Liver (tissue), 9 donors: Measurements from ENCODE around the gene CARMIL1. TPM values are rescaled to one million over a fixed set of nuclear protein-coding genes. Genes with fewer than 3 reads are reported as not detected.
A peak's percentile ranks its signal among the peaks of the same experiment; 100 is the strongest.

Source experiments
- DNase-seq: peaks from one replicate; pipeline ENCODE4 v3.0.0-alpha.2; 2017; ENCODE audit warnings: low spot score
- H3K27ac ChIP-seq, 2 donors: one replicate each; pipeline ENCODE4 v1.7.0; 2013; ENCODE audit warnings: inconsistent platforms in 2 of 2, low read length in 2 of 2, control low read depth in 1 of 2, low read depth in 1 of 2, mild to moderate bottlenecking in 1 of 2
- H3K27me3 ChIP-seq, 4 donors: one replicate each; pipeline versions ENCODE4 v1.6.1 to v1.7.0; 2013; ENCODE audit warnings: low read length in 3 of 4, inconsistent platforms in 1 of 4, mild to moderate bottlenecking in 1 of 4, moderate library complexity in 1 of 4; ENCODE audit not compliant: control insufficient read depth in 4 of 4, insufficient read depth in 4 of 4
- H3K36me3 ChIP-seq, 4 donors: one replicate each; pipeline versions ENCODE4 v1.6.1 to v1.7.0; 2013; ENCODE audit warnings: low read length in 3 of 4, mild to moderate bottlenecking in 3 of 4, low read depth in 1 of 4, moderate library complexity in 1 of 4; ENCODE audit not compliant: control insufficient read depth in 4 of 4, insufficient read depth in 3 of 4
- H3K4me1 ChIP-seq, 4 donors: one replicate each; pipeline versions ENCODE4 v1.6.1 to v1.7.0; 2013; ENCODE audit warnings: low read length in 3 of 4, mild to moderate bottlenecking in 3 of 4, moderate library complexity in 1 of 4; ENCODE audit not compliant: control insufficient read depth in 4 of 4, insufficient read depth in 4 of 4
- H3K4me3 ChIP-seq, 3 donors: one replicate each; pipeline versions ENCODE4 v1.6.1 to v1.7.0; 2013; ENCODE audit warnings: low read length in 3 of 3, control low read depth in 1 of 3, low read depth in 1 of 3, mild to moderate bottlenecking in 1 of 3
- H3K9ac ChIP-seq, 2 donors: one replicate each; pipeline ENCODE4 v1.7.0; 2013; ENCODE audit warnings: low read length in 2 of 2, mild to moderate bottlenecking in 2 of 2, moderate library complexity in 2 of 2, control low read depth in 1 of 2, low read depth in 1 of 2
- H3K9me3 ChIP-seq, 4 donors: one replicate each; pipeline versions ENCODE4 v1.6.1 to v1.7.0; 2013; ENCODE audit warnings: low read length in 3 of 4; ENCODE audit not compliant: control insufficient read depth in 4 of 4
- EGR1 ChIP-seq, 2 donors: IDR thresholded peaks; 2 replicates each; pipeline ENCODE4 v1.6.1; 2016 to 2018; ENCODE audit warnings: antibody characterized with exemption in 2 of 2, low read depth in 2 of 2
- FOXA1 ChIP-seq: IDR thresholded peaks from 2 replicates; pipeline ENCODE4 v1.6.1; 2016; ENCODE audit warnings: antibody characterized with exemption
- FOXA2 ChIP-seq: IDR thresholded peaks from 2 replicates; pipeline ENCODE4 v1.6.1; 2016; ENCODE audit warnings: antibody characterized with exemption
- GABPA ChIP-seq, 2 donors: IDR thresholded peaks in 1 of 2; conservative IDR thresholded peaks in 1 of 2; 2 replicates each; pipeline ENCODE4 v1.6.1; 2016; ENCODE audit warnings: antibody characterized with exemption in 2 of 2, mild to moderate bottlenecking in 1 of 2, moderate library complexity in 1 of 2
- HNF4A ChIP-seq, 2 donors: conservative IDR thresholded peaks; 2 replicates each; pipeline ENCODE4 v1.6.1; 2016; ENCODE audit warnings: antibody characterized with exemption in 2 of 2, mild to moderate bottlenecking in 2 of 2
- HNF4G ChIP-seq: IDR thresholded peaks from 2 replicates; pipeline ENCODE4 v1.6.1; 2016; ENCODE audit warnings: antibody characterized with exemption
- JUND ChIP-seq, 2 donors: IDR thresholded peaks; 2 replicates each; pipeline ENCODE4 v1.6.1; 2016; ENCODE audit warnings: antibody characterized with exemption in 2 of 2
- NR2F2 ChIP-seq: IDR thresholded peaks from 2 replicates; pipeline ENCODE4 v1.6.1; 2016; ENCODE audit warnings: antibody characterized with exemption
- RAD21 ChIP-seq, 2 donors: IDR thresholded peaks; 2 replicates each; pipeline ENCODE4 v1.6.1; 2016; ENCODE audit warnings: antibody characterized with exemption in 2 of 2, mild to moderate bottlenecking in 2 of 2
- RXRA ChIP-seq, 2 donors: IDR thresholded peaks; 2 replicates each; pipeline ENCODE4 v1.6.1; 2017 to 2018; ENCODE audit warnings: antibody characterized with exemption in 2 of 2, mild to moderate bottlenecking in 1 of 2
- SP1 ChIP-seq: IDR thresholded peaks from 2 replicates; pipeline ENCODE4 v1.6.1; 2018; ENCODE audit warnings: antibody characterized with exemption, mild to moderate bottlenecking
- TAF1 ChIP-seq: conservative IDR thresholded peaks from 2 replicates; pipeline ENCODE4 v1.6.1; 2016; ENCODE audit warnings: antibody characterized with exemption, mild to moderate bottlenecking
- YY1 ChIP-seq: IDR thresholded peaks from 2 replicates; pipeline ENCODE4 v1.6.1; 2016; ENCODE audit warnings: antibody characterized with exemption, mild to moderate bottlenecking
- WGBS: extraction: QIAGEN DNeasy Blood & Tissue Kit; methylation state at CpG from one replicate; pipeline ENCODE4 v1.1.7; 2013; 5-methylcytosine and 5-hydroxymethylcytosine counted together
- polyA plus RNA-seq, 2 donors: library from polyadenylated mRNA; stranded (reverse) in 1 of 2; unstranded in 1 of 2; fragments of 200-250 nt in 1 of 2; fragments of >200 nt in 1 of 2; fragmentation: Nextera tagmentation in 1 of 2; extraction: Ambion mirVana in 1 of 2; gene quantifications; one replicate each; pipeline versions ENCODE4 v1.2.1 to v1.2.3, GENCODE V29; 2013 to 2015
- total RNA-seq, 2 donors: library from RNA; depleted of rRNA; stranded (reverse); fragments of >200 nt; gene quantifications; one replicate each; pipeline ENCODE4 v1.2.3, GENCODE V29; 2014
- TF ChIP-seq, protein P1 (sequence below): fragments of 150-350 bp; IDR thresholded peaks from 2 replicates; pipeline ENCODE4 v1.5.1; 2017; ENCODE audit warnings: improper control_type of control experiment, low read depth, low read length; ENCODE audit not compliant: missing input control
- TF ChIP-seq, protein P2 (sequence below): IDR thresholded peaks from 2 replicates; pipeline ENCODE4 v1.6.1; 2016; ENCODE audit warnings: antibody characterized with exemption, mild to moderate bottlenecking
- TF ChIP-seq, protein P3 (sequence below): IDR thresholded peaks from 2 replicates; pipeline ENCODE4 v1.6.1; 2016; ENCODE audit warnings: antibody characterized with exemption
- TF ChIP-seq, protein P4 (sequence below): IDR thresholded peaks from 2 replicates; pipeline ENCODE4 v1.6.1; 2016; ENCODE audit warnings: antibody characterized with exemption
- TF ChIP-seq, protein P5 (sequence below): IDR thresholded peaks from 2 replicates; pipeline ENCODE4 v1.6.1; 2016; ENCODE audit warnings: antibody characterized with exemption
- donor health status: healthy.
- donor health status: healthy.
- donor health status: healthy.
- donor health status: healthy.
- donor health status: healthy.

CARMIL1 gene
- total and polyA plus RNA-seq, 4 donors: 1.4 to 9.5 (median 3.5) TPM

DNA sequence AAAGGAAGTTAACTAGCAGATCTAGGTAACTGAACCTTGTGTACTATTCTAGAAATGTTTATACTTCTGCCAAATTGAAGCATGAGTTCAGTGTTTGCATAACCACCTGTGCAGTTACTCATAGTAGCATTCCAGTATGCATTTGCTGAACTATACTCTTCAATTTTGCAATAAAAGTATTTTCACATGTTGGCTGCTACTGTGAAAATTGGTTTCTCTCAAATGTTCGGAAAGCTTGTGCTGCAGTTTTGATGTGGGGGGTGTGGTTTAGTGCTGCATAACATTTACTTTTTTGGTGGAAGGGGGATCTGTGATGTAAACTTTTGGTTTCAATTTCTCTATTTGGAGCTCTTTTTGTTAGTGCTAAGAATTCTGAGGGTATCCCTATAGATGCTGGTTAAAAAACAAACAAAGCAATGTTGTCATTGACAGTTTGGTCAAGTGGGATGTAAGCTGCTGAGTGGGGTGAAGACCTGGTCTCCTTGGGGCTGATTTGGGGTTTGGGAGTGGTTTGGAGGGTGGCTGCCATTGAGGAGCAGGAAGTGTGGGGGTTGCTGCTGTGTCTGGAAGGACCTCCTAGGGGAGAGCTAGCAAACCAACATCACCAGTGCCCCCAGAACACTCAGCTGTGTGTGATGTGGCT is 87.8 kb downstream of the CARMIL1 start:
- 64% methylated on average over 1 of the region's 1 CpG for WGBS
- no peak overlapping the region for H3K4me3 ChIP-seq
- H3K27ac ChIP-seq: no peak overlapping the region
- no peak for DNase-seq
- no peaks in the 10 kb centered on the region for H3K9me3 ChIP-seq
- H3K36me3 ChIP-seq: no peaks in the 10 kb centered on the region
- TF ChIP-seq GABPA (IDR thresholded peaks at IDR 0.05 in 1 of 2, conservative IDR thresholded peaks at IDR 0.05 in 1 of 2) (no peak), TAF1 (no peak), JUND (IDR thresholded peaks at IDR 0.05) (no peak), HNF4G (no peak), HNF4A (conservative IDR thresholded peaks at IDR 0.05) (peak in 1 of 2 donors; percentile 19), RXRA (IDR thresholded peaks at IDR 0.05) (peak in 1 of 2 donors; percentile 25), EGR1 (IDR thresholded peaks at IDR 0.05; ENCODE audit: low read depth in 2 of 2) (no peak), YY1 (no peak), FOXA1 (no peak), FOXA2 (peak; percentile 20), NR2F2 (no peak), RAD21 (IDR thresholded peaks at IDR 0.05) (no peak), SP1 (peak; percentile 14)
- TF ChIP-seq, protein P1, sequence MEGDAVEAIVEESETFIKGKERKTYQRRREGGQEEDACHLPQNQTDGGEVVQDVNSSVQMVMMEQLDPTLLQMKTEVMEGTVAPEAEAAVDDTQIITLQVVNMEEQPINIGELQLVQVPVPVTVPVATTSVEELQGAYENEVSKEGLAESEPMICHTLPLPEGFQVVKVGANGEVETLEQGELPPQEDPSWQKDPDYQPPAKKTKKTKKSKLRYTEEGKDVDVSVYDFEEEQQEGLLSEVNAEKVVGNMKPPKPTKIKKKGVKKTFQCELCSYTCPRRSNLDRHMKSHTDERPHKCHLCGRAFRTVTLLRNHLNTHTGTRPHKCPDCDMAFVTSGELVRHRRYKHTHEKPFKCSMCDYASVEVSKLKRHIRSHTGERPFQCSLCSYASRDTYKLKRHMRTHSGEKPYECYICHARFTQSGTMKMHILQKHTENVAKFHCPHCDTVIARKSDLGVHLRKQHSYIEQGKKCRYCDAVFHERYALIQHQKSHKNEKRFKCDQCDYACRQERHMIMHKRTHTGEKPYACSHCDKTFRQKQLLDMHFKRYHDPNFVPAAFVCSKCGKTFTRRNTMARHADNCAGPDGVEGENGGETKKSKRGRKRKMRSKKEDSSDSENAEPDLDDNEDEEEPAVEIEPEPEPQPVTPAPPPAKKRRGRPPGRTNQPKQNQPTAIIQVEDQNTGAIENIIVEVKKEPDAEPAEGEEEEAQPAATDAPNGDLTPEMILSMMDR: no peak
- TF ChIP-seq, protein P2, sequence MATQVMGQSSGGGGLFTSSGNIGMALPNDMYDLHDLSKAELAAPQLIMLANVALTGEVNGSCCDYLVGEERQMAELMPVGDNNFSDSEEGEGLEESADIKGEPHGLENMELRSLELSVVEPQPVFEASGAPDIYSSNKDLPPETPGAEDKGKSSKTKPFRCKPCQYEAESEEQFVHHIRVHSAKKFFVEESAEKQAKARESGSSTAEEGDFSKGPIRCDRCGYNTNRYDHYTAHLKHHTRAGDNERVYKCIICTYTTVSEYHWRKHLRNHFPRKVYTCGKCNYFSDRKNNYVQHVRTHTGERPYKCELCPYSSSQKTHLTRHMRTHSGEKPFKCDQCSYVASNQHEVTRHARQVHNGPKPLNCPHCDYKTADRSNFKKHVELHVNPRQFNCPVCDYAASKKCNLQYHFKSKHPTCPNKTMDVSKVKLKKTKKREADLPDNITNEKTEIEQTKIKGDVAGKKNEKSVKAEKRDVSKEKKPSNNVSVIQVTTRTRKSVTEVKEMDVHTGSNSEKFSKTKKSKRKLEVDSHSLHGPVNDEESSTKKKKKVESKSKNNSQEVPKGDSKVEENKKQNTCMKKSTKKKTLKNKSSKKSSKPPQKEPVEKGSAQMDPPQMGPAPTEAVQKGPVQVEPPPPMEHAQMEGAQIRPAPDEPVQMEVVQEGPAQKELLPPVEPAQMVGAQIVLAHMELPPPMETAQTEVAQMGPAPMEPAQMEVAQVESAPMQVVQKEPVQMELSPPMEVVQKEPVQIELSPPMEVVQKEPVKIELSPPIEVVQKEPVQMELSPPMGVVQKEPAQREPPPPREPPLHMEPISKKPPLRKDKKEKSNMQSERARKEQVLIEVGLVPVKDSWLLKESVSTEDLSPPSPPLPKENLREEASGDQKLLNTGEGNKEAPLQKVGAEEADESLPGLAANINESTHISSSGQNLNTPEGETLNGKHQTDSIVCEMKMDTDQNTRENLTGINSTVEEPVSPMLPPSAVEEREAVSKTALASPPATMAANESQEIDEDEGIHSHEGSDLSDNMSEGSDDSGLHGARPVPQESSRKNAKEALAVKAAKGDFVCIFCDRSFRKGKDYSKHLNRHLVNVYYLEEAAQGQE: no peak
- TF ChIP-seq, protein P3, sequence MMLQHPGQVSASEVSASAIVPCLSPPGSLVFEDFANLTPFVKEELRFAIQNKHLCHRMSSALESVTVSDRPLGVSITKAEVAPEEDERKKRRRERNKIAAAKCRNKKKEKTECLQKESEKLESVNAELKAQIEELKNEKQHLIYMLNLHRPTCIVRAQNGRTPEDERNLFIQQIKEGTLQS: no peak
- TF ChIP-seq, protein P4, sequence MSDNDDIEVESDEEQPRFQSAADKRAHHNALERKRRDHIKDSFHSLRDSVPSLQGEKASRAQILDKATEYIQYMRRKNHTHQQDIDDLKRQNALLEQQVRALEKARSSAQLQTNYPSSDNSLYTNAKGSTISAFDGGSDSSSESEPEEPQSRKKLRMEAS: no peak
- TF ChIP-seq, protein P5, sequence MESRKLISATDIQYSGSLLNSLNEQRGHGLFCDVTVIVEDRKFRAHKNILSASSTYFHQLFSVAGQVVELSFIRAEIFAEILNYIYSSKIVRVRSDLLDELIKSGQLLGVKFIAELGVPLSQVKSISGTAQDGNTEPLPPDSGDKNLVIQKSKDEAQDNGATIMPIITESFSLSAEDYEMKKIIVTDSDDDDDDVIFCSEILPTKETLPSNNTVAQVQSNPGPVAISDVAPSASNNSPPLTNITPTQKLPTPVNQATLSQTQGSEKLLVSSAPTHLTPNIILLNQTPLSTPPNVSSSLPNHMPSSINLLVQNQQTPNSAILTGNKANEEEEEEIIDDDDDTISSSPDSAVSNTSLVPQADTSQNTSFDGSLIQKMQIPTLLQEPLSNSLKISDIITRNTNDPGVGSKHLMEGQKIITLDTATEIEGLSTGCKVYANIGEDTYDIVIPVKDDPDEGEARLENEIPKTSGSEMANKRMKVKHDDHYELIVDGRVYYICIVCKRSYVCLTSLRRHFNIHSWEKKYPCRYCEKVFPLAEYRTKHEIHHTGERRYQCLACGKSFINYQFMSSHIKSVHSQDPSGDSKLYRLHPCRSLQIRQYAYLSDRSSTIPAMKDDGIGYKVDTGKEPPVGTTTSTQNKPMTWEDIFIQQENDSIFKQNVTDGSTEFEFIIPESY: no peak
- H3K4me1 ChIP-seq: peaks cover 0 to 9% (median 3%) of the 10 kb centered on the region in 4 donors
- no peaks in the 10 kb centered on the region for H3K27me3 ChIP-seq
- H3K9ac ChIP-seq: no peak overlapping the region
